HEK293 (cell line): Measurements from ENCODE around the gene GLIS1.

Experiments
- FEZF1 ChIP-seq: fragments of 450-650 bp; formaldehyde crosslinking; IDR thresholded peaks from 2 replicates; pipeline ENCODE4 v1.5.1; 2016; ENCODE audit warnings: missing biosample characterization, missing genetic modification characterization
- ZBTB8A ChIP-seq: fragments of 450-650 bp; formaldehyde crosslinking; IDR thresholded peaks from 2 replicates; pipeline ENCODE4 v1.5.1; 2016; ENCODE audit warnings: missing biosample characterization, missing genetic modification characterization
- ZNF274 ChIP-seq, 2 experiments: fragments of 200-500 bp in 1 of 2; fragments of 450-650 bp in 1 of 2; sonication (Bioruptor generic) in 1 of 2; formaldehyde crosslinking in 1 of 2; IDR thresholded peaks; 2 replicates each; pipeline versions ENCODE4 v1.5.1 to v1.6.1; 2014 to 2016; ENCODE audit warnings: borderline replicate concordance in 1 of 2, inconsistent platforms in 1 of 2, low read length in 1 of 2, missing biosample characterization in 1 of 2, missing genetic modification characterization in 1 of 2
- ZNF585B ChIP-seq: fragments of 450-650 bp; formaldehyde crosslinking; IDR thresholded peaks from 2 replicates; pipeline ENCODE4 v1.5.1; 2016; ENCODE audit warnings: missing biosample characterization, missing genetic modification characterization
- ZNF600 ChIP-seq: fragments of 450-650 bp; formaldehyde crosslinking; IDR thresholded peaks from 2 replicates; pipeline ENCODE4 v1.5.1; 2016; ENCODE audit warnings: missing biosample characterization, missing genetic modification characterization
- ZNF658 ChIP-seq: fragments of 450-650 bp; formaldehyde crosslinking; IDR thresholded peaks from 2 replicates; pipeline ENCODE4; 2016; ENCODE audit warnings: missing biosample characterization, missing genetic modification characterization
- TF ChIP-seq, protein P1 (sequence below): fragments of 450-650 bp; IDR thresholded peaks from 2 replicates; pipeline ENCODE4 v1.5.1; 2018; ENCODE audit warnings: missing biosample characterization, mild to moderate bottlenecking, missing genetic modification characterization
- TF ChIP-seq, protein P2 (sequence below): fragments of 450-650 bp; formaldehyde crosslinking; IDR thresholded peaks from 2 replicates; pipeline ENCODE4 v1.5.1; 2016; ENCODE audit warnings: missing biosample characterization, missing genetic modification characterization

DNA sequence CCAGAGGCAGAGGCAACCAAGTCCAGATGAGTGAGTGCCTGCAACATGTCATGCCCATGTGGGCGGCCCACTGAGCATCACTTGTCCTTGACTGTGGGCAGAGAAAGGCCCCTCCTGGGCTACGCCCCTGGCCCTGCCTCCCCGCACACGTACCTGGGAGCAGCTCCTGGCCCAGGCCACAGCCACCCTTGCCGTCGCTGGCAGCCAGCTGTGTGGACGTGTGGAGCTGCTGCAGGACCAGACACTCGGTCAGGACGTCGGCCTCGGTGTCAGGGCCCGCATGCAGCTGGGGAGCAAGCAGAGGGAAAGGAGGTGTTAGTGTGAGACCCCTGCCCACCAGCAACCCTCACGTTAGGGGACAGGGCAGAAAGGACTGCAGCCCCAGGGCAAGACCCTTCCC is 218.5 kb downstream of the GLIS1 start:
- no peak for TF ChIP-seq ZNF658 (tag by site-specific recombination)
- TF ChIP-seq FEZF1 = no peak
- TF ChIP-seq, protein P1, sequence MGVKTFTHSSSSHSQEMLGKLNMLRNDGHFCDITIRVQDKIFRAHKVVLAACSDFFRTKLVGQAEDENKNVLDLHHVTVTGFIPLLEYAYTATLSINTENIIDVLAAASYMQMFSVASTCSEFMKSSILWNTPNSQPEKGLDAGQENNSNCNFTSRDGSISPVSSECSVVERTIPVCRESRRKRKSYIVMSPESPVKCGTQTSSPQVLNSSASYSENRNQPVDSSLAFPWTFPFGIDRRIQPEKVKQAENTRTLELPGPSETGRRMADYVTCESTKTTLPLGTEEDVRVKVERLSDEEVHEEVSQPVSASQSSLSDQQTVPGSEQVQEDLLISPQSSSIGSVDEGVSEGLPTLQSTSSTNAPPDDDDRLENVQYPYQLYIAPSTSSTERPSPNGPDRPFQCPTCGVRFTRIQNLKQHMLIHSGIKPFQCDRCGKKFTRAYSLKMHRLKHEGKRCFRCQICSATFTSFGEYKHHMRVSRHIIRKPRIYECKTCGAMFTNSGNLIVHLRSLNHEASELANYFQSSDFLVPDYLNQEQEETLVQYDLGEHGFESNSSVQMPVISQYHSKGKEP (tag by site-specific recombination) = no peak
- TF ChIP-seq, protein P2, sequence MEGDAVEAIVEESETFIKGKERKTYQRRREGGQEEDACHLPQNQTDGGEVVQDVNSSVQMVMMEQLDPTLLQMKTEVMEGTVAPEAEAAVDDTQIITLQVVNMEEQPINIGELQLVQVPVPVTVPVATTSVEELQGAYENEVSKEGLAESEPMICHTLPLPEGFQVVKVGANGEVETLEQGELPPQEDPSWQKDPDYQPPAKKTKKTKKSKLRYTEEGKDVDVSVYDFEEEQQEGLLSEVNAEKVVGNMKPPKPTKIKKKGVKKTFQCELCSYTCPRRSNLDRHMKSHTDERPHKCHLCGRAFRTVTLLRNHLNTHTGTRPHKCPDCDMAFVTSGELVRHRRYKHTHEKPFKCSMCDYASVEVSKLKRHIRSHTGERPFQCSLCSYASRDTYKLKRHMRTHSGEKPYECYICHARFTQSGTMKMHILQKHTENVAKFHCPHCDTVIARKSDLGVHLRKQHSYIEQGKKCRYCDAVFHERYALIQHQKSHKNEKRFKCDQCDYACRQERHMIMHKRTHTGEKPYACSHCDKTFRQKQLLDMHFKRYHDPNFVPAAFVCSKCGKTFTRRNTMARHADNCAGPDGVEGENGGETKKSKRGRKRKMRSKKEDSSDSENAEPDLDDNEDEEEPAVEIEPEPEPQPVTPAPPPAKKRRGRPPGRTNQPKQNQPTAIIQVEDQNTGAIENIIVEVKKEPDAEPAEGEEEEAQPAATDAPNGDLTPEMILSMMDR = no peak
- no peak for TF ChIP-seq ZNF585B
- no peak for TF ChIP-seq ZNF600
- TF ChIP-seq ZNF274 (IDR thresholded peaks at IDR 0.05; ENCODE audit: low read length) = no peak
- no peak for TF ChIP-seq ZNF274 (tag by site-specific recombination; IDR thresholded peaks at IDR 0.05; ENCODE audit: borderline replicate concordance)
- no peak for TF ChIP-seq ZBTB8A (tag by site-specific recombination)
